Erythroblast (primary cell): Measurements from ENCODE around the gene MRM1.

Source experiments
- GATA1 ChIP-seq: IDR thresholded peaks from 2 replicates; pipeline ENCODE4 v1.6.1; 2011; ENCODE audit warnings: low read depth, mild to moderate bottlenecking, control low read depth, low read length, moderate library complexity
- POLR2A ChIP-seq: IDR thresholded peaks from 2 replicates; pipeline ENCODE4 v1.6.1; 2011; ENCODE audit warnings: mild to moderate bottlenecking, low read length

GRCh38 chr17:36613155-36613554, 11.8 kb downstream of the MRM1 start:
- no peak for TF ChIP-seq POLR2A
- TF ChIP-seq GATA1, result no peak
